HG02678 (cell line): ENCODE data around the gene KATNAL2.

ENCODE experiments used
- ATAC-seq: cut with Tn5 transposase; IDR thresholded peaks from one replicate; pipeline ENCODE4 v1.9.1; 2021; ENCODE audit warnings: mild to moderate bottlenecking, moderate library complexity; ENCODE audit not compliant: unreplicated experiment

KATNAL2 gene

DNA sequence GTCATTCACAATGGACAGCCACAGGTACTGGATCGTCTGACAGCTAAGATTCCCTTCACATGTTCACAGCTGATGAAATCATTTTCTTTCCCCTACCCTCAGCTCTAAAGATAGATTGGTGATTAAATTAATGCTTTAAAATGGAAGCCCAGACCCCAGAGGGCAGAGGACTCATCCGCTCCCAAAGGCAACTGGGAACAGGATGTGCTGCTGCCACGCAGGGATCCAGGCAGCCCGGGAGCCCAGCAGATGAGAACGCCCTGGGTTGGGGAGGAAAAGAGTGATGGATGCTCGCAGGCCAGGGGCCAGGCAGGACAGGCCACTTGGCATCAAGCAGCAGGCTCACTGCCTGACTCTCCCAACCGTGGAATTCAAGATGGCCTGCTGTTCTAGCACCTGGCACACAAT is 191.6 kb downstream of the KATNAL2 start:
- no peak for ATAC-seq

GRCh38 chr18:47109720-47110119 is 192.3 kb downstream of the KATNAL2 start:
- no peak for ATAC-seq

GRCh38 chr18:47110492-47111274 is 193.3 kb downstream of the KATNAL2 start:
- no peak for ATAC-seq

GRCh38 chr18:47113796-47114540 is 196.6 kb downstream of the KATNAL2 start:
- no peak for ATAC-seq

- ATAC-seq: no peak
Observed at GRCh38 chr18:47115205-47115604, 197.8 kb downstream of the KATNAL2 start.

GRCh38 chr18:47118981-47119380 is 201.6 kb downstream of the KATNAL2 start:
- ATAC-seq: no peak

DNA sequence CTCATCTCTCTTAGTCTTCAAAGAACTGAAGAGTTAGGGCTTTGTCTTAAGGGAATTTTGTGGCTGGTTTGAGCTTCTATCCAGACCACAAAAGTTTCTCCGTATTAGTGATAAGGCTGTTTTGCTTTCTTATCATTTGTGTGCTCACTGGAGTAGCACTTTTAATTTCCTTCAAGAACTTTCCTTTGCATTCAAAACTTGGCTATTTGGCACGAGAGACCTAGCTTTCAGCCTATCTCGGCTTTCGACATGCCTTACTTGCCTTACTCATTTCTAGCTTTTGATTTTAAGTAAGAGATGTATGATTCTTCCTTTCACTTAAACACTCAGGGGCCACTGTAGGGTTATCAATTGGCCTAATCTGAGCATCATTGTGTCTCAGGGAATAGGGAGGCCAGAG is 203.0 kb downstream of the KATNAL2 start:
- peak; percentile 95 for ATAC-seq

DNA sequence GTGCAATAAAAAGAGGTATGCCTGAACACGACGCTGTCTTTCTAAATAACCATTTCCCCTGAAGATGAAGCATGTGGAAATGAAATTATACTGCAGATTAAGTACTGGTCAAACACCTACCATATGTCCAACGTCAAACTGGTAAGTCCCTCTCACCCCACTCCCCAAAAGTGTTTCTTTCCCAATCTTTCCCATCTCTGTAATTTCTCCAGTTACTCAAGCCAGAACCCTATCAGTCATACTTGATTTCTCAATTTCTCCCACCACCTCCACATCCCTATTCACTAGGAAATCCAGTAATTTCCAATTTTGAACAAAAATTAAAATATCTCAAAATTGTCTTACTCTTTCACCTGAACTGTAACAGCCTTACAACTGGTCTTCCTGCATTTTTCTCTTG is 203.7 kb downstream of the KATNAL2 start:
- ATAC-seq: no peak

DNA sequence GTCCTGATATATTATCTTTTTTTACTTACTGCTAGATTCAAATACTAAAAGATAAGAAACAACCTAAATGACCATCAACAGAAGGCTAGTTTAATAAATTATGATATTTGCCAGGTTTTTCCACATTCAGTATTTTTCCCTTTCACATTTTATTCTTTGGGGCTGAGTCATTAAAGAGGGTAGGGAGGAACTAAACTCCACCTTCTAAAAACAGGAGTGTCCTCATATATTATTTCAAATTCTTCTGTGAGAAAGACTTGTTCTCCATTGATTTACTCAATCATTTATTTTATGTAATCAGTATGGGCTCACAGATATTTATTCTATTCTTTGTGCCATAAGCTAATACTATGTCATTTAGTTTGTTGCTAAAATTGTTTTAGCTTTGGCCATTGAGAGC is 223.9 kb downstream of the KATNAL2 start:
- ATAC-seq: no peak

- ATAC-seq: no peak
Observed at GRCh38 chr18:47143153-47143552, 225.8 kb downstream of the KATNAL2 start.

DNA sequence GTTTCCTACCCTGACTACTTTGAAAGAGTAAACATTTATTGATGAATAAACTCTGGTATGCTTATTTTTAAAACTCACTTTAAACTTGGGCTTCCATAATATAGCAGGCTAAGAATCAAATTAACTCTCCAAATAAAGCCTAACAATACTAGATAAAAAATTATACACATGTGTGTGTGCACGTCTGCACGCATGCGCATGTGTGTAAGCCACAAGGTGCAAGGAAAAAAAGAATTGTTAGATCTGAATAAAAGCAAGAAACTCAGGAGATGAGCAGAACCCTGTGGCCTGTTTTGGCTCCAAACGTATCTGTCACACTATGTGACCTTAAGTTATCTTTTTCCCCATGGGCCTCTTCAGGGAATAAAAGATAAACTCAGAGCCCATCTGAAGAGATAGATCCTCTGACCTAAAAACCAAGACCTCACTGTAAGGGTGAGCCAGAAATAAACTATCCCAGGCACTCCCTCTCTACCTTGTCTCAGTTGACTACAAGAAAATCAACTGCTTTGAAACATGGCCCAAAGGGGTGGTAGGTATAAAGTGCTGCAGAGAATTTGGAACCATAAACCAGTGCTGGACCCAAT is 226.6 kb downstream of the KATNAL2 start:
- ATAC-seq: no peak

- no peak for ATAC-seq
Observed at GRCh38 chr18:47146206-47146605, 228.8 kb downstream of the KATNAL2 start.

- ATAC-seq: no peak
Observed at GRCh38 chr18:47149457-47150028, 232.1 kb downstream of the KATNAL2 start.

DNA sequence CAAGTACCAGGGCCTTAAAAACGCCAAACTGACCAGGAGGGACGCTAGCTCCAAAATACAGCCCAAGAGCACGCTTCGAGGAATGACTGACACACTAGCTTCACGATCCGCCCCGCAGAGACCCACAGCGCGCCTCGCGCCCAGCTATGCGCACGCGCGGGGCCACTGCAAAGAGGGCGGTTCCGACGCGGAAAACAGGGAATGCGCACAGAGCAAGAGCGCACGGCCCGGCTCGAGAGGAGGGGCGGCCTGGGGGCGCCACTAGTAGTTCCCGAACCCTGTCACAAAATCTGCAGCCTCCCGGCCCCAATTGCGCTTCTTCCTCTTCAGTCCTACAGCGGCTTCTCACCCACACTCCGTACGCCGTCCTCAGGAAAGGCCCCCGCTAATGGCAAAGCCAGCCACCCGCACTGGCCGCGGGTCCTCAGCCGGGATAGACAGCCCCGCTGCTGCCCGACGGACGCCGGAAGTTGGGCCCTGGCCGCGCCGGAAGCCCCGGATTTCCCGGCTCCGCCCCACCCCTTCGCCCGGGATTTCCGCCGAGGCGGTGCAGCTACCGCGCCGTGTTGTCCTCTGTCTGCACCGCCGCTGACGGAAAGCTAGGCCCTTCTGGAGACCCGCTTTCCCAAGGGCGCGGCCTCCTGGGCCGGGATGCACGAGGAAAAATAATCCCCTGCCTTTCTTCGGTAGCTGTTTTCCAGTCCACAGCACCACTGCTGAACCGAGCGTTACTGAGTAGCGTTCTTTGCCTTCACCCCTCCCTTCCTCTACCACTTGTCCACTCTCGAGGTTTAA is 232.8 kb downstream of the KATNAL2 start, which contains the start of gene HDHD2:
Gene HDHD2, minus strand, starts transcription at position 472 of the 795 bp plus-strand sequence. CDS start 14,061 bp downstream, outside the sequence.
- peak; percentile 94 for ATAC-seq

- ATAC-seq: peak; percentile 3
Observed at GRCh38 chr18:47150824-47151366, 233.5 kb downstream of the KATNAL2 start.

DNA sequence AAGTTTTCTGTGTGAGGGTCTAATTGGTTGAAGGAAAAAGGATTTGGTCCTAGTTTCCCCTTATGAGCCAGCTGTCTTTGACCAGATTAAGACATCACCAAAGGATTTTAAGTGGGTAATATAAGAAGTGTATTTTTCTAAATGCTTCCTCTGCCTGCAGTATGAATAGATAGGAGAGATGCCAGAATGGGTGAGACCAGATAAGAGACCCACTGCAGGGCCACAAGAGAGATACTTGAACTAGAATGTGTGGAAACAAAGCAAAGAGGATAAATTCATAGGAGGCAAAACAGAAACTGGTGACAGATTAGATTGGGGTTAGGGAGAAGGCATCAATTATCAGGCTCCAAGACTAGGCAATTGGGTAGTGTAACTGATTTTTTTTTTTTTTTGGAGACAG is 234.0 kb downstream of the KATNAL2 start:
- no peak for ATAC-seq
